ENCODE results near the gene SPNS1.
"Not testable (repeated sequence)": the region's sequence is repeated elsewhere in the genome, so short reads cannot be mapped to it uniquely, and the experiment has no call there.

Gene SPNS1

DNA sequence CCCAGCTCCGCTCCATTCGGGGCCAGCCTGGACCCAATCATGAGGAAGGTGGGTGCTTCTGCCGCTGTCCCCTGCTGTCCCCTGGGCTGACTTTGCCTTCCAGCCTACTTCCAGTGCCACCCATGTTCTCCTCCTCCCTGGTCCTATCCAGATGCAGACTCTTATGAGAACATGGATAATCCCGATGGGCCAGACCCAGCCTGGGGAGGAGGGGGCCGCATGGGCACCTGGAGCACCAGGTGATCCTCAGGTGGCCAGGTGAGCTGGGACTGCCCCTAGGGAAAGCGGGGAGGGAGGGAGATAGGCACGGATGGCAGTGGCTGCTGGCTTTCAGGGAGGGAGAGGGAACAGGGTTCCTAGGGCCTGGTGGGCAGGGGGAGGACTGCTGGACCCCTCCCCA is 35.9 kb upstream of the SPNS1 start:
- H3K4me3 ChIP-seq (ENCODE audit: low read length) = no peak overlapping the region

DNA sequence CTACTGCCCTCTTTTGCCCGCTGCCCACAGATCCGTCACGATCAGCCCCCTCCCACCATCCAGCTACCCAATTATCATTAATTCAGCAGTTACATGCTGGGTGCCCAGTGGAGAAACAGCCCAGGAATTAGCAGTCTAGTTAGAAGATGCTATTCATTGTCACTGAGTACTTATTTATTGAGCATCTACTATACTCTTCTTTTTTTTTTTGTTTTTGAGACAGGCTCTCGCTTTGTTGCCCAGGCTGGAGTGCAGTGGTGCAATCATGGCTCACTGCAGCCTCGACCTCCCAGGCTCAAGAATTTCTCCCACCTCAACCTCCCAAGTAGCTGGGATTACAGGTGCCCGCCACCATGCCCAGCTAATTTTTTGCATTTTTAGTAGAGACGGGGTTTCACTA is 34.8 kb upstream of the SPNS1 start:
- DNase-seq (ENCODE audit: low read depth); H3K4me3 ChIP-seq (ENCODE audit: low read length): not testable (repeated sequence)

More for the DNA sequence above, 35.9 kb upstream of the SPNS1 start:
- no peak for DNase-seq (ENCODE audit: low read depth)
- no peak for TF ChIP-seq CTCF (IDR thresholded peaks at IDR 0.05; ENCODE audit: insufficient read depth, low read depth, low read length, missing control alignments)

- TF ChIP-seq CTCF (IDR thresholded peaks at IDR 0.05; ENCODE audit: insufficient read depth, low read depth, low read length, missing control alignments) = no peak
- no peak overlapping the region for H3K4me3 ChIP-seq (ENCODE audit: low read length)
- no peak for DNase-seq (ENCODE audit: low read depth)
These were observed 31.3 kb upstream of the SPNS1 start for GRCh38 chr16:28943281-28943680.

DNA sequence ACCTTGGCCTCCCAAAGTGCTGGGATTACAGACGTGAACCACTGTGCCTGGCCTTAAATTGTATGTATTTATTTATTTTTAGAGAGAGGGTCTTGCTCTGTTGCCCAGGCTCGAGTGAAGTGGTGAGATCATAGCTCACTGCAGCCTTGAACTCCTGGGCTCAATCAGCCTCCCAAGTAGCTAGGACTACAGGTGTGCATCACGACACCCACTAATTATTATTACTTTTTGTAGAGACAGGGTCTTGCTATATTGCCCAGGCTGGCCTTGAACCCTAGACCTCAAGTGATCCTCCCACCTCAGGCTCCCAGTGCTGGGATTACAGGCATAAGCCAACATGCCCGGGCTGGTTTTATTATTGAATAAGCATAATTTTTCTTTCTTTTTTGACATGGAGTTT is 27.9 kb upstream of the SPNS1 start:
- no peak for DNase-seq (ENCODE audit: low read depth)
- H3K4me3 ChIP-seq (ENCODE audit: low read length) = no peak overlapping the region
- TF ChIP-seq CTCF (IDR thresholded peaks at IDR 0.05; ENCODE audit: insufficient read depth, low read depth, low read length, missing control alignments) = no peak

DNA sequence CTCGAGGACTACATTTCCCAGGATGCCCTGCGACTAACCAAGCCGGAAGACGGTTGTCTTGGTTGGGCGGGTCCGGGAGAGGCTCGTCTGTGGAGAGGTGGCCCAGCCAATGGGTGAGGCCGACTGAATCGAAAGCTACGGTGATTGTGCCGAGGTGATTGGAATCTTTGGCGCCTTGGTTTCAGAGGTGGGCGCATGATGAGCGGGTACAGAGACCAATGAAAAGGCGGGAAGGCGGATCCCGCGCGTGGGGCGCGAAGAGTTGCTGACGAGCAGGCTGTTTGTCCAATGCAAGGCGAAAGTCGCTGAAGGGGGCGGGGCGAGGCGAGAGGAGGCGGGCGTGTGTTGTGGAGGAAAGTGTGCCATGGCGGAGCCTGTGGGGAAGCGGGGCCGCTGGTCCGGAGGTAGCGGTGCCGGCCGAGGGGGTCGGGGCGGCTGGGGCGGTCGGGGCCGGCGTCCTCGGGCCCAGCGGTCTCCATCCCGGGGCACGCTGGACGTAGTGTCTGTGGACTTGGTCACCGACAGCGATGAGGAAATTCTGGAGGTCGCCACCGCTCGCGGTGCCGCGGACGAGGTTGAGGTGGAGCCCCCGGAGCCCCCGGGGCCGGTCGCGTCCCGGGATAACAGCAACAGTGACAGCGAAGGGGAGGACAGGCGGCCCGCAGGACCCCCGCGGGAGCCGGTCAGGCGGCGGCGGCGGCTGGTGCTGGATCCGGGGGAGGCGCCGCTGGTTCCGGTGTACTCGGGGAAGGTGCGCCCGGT is 23.7 kb upstream of the SPNS1 start, which contains the start of gene NFATC2IP:
Gene NFATC2IP, plus strand, starts transcription at position 290 of the 762 bp plus-strand sequence. Its CDS starts 75 bp downstream, at position 365.
- H3K4me3 ChIP-seq (ENCODE audit: low read length) = peak within 1 kb of the TSS; percentile 74
- no peak for TF ChIP-seq CTCF (IDR thresholded peaks at IDR 0.05; ENCODE audit: insufficient read depth, low read depth, low read length, missing control alignments)
- DNase-seq (ENCODE audit: low read depth) = peak; percentile 100

DNA sequence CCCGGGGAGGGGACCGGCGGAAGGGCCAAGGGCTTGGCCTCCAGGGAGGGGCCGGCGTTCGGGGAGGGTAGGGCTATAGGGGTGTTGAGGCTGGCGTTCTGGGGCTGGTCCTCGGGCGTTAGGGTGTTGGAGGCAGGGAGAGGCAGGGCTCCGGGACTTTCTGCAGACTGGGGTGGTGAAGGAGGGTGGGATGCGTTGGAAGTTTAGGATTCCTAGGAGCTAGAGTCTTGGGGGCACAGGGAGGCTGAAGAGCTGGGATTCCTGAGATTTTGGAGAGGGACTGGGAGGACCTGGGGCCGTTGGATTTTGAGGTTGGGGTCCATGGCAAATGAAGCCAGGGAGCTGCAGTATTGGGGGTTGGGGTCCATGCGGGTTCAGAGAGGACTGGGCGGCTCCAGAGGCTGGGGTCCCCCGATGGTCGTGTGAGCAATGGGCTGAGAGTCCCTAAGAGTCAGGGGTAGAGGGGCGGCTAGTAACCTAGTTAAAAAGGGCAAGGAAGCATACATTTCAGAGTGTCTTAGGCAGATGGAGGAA is 23.1 kb upstream of the SPNS1 start:
- peak overlapping the region; percentile 74 for H3K4me3 ChIP-seq (ENCODE audit: low read length)
- no peak for TF ChIP-seq CTCF (IDR thresholded peaks at IDR 0.05; ENCODE audit: insufficient read depth, low read depth, low read length, missing control alignments)
- peak; percentile 33 for DNase-seq (ENCODE audit: low read depth)

DNA sequence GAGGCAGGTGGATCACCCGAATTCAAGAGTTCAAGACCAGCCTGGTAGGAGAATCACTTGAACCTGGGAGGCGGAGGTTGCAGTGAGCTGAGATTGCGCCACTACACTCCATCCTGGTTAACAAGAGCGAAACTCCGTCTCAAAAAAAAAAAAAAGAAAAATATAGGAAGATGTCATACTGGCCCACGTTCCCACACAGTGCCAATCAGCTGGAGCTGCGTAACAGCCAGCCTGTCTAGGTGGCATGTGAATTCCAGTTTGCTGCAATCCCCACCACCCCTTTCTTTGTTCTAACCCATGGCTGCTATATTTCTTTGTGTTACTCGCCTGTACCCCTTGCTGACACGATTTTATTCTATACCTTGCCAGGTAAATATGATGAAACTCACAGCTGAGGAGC is 16.4 kb upstream of the SPNS1 start:
- DNase-seq (ENCODE audit: low read depth) = no peak
- no peak for TF ChIP-seq CTCF (IDR thresholded peaks at IDR 0.05; ENCODE audit: insufficient read depth, low read depth, low read length, missing control alignments)

More for the DNA sequence above, 16.4 kb upstream of the SPNS1 start:
- H3K4me3 ChIP-seq (ENCODE audit: low read length) = no peak overlapping the region

Data from epithelial cell of esophagus (primary cell).